ENCODE measurements around the gene FHIT.

DNA sequence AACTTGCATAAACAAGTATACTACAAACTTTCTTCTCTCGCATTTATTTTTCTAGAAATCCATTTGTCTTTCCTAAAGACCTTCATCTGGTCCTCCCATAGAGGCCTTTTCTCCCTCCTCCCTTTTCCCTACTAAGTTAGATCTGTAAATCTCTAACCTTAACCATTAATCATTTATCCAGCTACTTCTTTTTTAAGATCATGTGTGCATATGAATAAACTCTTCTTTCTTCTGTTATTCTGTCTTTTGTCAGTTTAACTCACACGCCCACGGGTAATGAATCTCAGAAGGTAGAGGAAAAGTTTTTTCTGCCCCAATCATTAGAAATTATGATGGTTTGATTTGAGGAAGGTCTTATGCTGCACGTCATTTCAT lies 48.7 kb upstream of the FHIT start:
- TF ChIP-seq, protein P1, sequence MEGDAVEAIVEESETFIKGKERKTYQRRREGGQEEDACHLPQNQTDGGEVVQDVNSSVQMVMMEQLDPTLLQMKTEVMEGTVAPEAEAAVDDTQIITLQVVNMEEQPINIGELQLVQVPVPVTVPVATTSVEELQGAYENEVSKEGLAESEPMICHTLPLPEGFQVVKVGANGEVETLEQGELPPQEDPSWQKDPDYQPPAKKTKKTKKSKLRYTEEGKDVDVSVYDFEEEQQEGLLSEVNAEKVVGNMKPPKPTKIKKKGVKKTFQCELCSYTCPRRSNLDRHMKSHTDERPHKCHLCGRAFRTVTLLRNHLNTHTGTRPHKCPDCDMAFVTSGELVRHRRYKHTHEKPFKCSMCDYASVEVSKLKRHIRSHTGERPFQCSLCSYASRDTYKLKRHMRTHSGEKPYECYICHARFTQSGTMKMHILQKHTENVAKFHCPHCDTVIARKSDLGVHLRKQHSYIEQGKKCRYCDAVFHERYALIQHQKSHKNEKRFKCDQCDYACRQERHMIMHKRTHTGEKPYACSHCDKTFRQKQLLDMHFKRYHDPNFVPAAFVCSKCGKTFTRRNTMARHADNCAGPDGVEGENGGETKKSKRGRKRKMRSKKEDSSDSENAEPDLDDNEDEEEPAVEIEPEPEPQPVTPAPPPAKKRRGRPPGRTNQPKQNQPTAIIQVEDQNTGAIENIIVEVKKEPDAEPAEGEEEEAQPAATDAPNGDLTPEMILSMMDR (IDR thresholded peaks at IDR 0.05) = no peak
- TF ChIP-seq POLR2A (IDR thresholded peaks at IDR 0.05) (no peak), EP300 (IDR thresholded peaks at IDR 0.05) (no peak)
